Sigmoid colon (tissue), 4 donors: ENCODE data around the gene NEDD8.

Source experiments
- EP300 ChIP-seq, 4 donors: sonication (generic); formaldehyde crosslinking; IDR thresholded peaks; one replicate each; pipeline ENCODE4 v1.6.1; 2017; ENCODE audit warnings: antibody characterized with exemption in 4 of 4
- POLR2A ChIP-seq, 2 donors: fragments of 450-650 bp; IDR thresholded peaks; one replicate each; pipeline ENCODE4 v1.6.1; 2016; ENCODE audit warnings: antibody characterized with exemption in 2 of 2, mild to moderate bottlenecking in 2 of 2, moderate library complexity in 2 of 2
- POLR2AphosphoS5 ChIP-seq, 4 donors: sonication (generic); formaldehyde crosslinking; IDR thresholded peaks; one replicate each; pipeline ENCODE4 v1.6.1; 2017; ENCODE audit warnings: antibody characterized with exemption in 4 of 4
- TF ChIP-seq, protein P1 (sequence below), 4 experiments: fragments of 450-650 bp in 3 of 4; fragments of 200-600 bp in 1 of 4; IDR thresholded peaks; one replicate each; pipeline ENCODE4 v1.5.1; 2016 to 2019; ENCODE audit warnings: antibody characterized with exemption in 4 of 4, mild to moderate bottlenecking in 3 of 4, moderate library complexity in 2 of 4

DNA sequence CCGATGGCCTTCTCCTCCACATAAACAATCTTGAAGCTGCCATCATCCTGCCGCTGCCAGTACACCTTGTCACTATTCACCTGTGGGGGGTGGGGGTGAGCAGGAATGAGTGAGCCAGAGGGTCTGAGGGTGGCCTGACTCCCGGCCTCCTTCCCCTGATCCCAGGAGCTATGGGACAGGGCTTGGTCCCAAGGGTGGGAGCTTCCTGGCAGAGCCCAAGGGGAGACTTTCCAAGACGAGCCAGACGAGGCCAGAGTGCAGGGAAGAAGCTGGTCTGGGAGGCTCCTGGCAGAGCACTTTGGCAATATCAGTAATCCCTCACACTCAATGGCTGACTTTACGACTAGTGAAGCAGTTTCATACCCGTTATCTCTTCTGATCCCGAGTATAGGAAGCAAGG lies 23.3 kb upstream of the NEDD8 start:
- TF ChIP-seq, protein P1, sequence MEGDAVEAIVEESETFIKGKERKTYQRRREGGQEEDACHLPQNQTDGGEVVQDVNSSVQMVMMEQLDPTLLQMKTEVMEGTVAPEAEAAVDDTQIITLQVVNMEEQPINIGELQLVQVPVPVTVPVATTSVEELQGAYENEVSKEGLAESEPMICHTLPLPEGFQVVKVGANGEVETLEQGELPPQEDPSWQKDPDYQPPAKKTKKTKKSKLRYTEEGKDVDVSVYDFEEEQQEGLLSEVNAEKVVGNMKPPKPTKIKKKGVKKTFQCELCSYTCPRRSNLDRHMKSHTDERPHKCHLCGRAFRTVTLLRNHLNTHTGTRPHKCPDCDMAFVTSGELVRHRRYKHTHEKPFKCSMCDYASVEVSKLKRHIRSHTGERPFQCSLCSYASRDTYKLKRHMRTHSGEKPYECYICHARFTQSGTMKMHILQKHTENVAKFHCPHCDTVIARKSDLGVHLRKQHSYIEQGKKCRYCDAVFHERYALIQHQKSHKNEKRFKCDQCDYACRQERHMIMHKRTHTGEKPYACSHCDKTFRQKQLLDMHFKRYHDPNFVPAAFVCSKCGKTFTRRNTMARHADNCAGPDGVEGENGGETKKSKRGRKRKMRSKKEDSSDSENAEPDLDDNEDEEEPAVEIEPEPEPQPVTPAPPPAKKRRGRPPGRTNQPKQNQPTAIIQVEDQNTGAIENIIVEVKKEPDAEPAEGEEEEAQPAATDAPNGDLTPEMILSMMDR (IDR thresholded peaks at IDR 0.05) = no peak
- no peak for TF ChIP-seq POLR2A (IDR thresholded peaks at IDR 0.05)
- TF ChIP-seq POLR2AphosphoS5 (IDR thresholded peaks at IDR 0.05) = no peak
- no peak for TF ChIP-seq EP300 (IDR thresholded peaks at IDR 0.05)
